ENCODE data around the gene UBE2S.
"Not testable (repeated sequence)": the region's sequence is repeated elsewhere in the genome, so short reads cannot be mapped to it uniquely, and the experiment has no call there.

DNA sequence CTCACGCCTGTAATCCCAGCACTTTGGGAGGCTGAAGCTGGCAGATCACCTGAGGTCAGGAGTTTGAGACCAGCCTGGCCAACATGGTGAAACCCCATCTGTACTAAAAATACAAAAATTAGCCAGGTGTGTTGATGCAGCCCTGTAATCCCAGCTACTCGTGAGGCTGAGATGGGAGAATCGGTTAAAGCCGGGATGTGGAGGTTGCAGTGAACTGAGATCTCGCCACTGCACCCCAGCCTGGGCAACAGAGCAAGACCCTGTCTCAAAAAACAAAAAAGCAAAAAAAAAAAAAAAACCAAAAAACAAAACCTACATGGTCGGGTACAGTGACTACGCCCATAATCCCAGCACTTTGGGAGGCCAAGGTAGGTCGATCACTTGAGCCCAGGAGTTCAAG, 1.6 kb upstream of the UBE2S start:
- TF ChIP-seq, protein P1, sequence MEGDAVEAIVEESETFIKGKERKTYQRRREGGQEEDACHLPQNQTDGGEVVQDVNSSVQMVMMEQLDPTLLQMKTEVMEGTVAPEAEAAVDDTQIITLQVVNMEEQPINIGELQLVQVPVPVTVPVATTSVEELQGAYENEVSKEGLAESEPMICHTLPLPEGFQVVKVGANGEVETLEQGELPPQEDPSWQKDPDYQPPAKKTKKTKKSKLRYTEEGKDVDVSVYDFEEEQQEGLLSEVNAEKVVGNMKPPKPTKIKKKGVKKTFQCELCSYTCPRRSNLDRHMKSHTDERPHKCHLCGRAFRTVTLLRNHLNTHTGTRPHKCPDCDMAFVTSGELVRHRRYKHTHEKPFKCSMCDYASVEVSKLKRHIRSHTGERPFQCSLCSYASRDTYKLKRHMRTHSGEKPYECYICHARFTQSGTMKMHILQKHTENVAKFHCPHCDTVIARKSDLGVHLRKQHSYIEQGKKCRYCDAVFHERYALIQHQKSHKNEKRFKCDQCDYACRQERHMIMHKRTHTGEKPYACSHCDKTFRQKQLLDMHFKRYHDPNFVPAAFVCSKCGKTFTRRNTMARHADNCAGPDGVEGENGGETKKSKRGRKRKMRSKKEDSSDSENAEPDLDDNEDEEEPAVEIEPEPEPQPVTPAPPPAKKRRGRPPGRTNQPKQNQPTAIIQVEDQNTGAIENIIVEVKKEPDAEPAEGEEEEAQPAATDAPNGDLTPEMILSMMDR (IDR thresholded peaks at IDR 0.05): not testable (repeated sequence)
- TF ChIP-seq, protein P2, sequence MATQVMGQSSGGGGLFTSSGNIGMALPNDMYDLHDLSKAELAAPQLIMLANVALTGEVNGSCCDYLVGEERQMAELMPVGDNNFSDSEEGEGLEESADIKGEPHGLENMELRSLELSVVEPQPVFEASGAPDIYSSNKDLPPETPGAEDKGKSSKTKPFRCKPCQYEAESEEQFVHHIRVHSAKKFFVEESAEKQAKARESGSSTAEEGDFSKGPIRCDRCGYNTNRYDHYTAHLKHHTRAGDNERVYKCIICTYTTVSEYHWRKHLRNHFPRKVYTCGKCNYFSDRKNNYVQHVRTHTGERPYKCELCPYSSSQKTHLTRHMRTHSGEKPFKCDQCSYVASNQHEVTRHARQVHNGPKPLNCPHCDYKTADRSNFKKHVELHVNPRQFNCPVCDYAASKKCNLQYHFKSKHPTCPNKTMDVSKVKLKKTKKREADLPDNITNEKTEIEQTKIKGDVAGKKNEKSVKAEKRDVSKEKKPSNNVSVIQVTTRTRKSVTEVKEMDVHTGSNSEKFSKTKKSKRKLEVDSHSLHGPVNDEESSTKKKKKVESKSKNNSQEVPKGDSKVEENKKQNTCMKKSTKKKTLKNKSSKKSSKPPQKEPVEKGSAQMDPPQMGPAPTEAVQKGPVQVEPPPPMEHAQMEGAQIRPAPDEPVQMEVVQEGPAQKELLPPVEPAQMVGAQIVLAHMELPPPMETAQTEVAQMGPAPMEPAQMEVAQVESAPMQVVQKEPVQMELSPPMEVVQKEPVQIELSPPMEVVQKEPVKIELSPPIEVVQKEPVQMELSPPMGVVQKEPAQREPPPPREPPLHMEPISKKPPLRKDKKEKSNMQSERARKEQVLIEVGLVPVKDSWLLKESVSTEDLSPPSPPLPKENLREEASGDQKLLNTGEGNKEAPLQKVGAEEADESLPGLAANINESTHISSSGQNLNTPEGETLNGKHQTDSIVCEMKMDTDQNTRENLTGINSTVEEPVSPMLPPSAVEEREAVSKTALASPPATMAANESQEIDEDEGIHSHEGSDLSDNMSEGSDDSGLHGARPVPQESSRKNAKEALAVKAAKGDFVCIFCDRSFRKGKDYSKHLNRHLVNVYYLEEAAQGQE (IDR thresholded peaks at IDR 0.05; ENCODE audit: insufficient read depth in 1 of 2, low read depth in 2 of 2, low read length in 1 of 2): not testable (repeated sequence)
